Epithelial cell of proximal tubule (primary cell): ENCODE data around the gene MUC21. TPM values are rescaled to one million over a fixed set of nuclear protein-coding genes. Genes with fewer than 3 reads are reported as not detected.

Experiments
- DNase-seq: peaks from one replicate; pipeline ENCODE4 v3.0.0-alpha.2; 2011; ENCODE audit warnings: low read depth
- H3K4me3 ChIP-seq: 2 replicates; pipeline ENCODE4 v1.5.1; 2011; ENCODE audit warnings: low read depth, mild to moderate bottlenecking, low read length
- total RNA-seq: library from RNA; depleted of rRNA; stranded (reverse); fragments of >200 nt; gene quantifications from 2 replicates; pipeline ENCODE4 v1.2.3, GENCODE V29; 2015
- TF ChIP-seq, protein P1 (sequence below): conservative IDR thresholded peaks from 2 replicates; pipeline ENCODE4 v1.5.1; 2012; ENCODE audit warnings: low read depth, mild to moderate bottlenecking, low read length

MUC21 gene
- not detected in 2 replicates for total RNA-seq

GRCh38 chr6:30983439-30983838, at the start of gene MUC21:
MUC21 (plus strand) TSS chr6:30983718; CDS start chr6:30983959, 241 bp downstream.
- TF ChIP-seq, protein P1, sequence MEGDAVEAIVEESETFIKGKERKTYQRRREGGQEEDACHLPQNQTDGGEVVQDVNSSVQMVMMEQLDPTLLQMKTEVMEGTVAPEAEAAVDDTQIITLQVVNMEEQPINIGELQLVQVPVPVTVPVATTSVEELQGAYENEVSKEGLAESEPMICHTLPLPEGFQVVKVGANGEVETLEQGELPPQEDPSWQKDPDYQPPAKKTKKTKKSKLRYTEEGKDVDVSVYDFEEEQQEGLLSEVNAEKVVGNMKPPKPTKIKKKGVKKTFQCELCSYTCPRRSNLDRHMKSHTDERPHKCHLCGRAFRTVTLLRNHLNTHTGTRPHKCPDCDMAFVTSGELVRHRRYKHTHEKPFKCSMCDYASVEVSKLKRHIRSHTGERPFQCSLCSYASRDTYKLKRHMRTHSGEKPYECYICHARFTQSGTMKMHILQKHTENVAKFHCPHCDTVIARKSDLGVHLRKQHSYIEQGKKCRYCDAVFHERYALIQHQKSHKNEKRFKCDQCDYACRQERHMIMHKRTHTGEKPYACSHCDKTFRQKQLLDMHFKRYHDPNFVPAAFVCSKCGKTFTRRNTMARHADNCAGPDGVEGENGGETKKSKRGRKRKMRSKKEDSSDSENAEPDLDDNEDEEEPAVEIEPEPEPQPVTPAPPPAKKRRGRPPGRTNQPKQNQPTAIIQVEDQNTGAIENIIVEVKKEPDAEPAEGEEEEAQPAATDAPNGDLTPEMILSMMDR: no peak
- no peak within 1 kb of the TSS for H3K4me3 ChIP-seq
- no peak for DNase-seq

DNA sequence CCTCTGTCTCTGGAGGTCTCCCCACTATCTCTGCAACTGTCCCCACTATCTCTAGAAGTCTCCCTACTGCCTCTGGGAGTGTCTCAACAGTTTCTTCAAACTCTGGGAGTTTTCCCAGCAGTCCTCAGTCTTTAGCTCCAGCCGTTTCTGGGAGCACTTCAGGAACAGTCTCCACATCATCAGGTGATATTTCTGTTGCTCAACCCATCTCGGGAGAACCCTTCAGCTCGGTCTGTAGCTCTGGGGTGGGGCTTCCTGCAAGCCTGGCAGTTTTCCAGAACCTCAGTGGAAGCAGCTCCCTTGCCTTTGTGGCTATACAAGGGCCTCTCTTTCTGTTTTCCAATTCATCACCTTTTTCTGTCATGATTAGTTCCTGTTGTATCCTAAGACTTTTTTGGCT, 48.5 kb upstream of the MUC21 start:
- no peak overlapping the region for H3K4me3 ChIP-seq
- TF ChIP-seq, protein P1: no peak
- DNase-seq: no peak

- H3K4me3 ChIP-seq: no peak overlapping the region
- no peak for DNase-seq
- TF ChIP-seq, protein P1: no peak
Observed at GRCh38 chr6:30937265-30937664, 46.3 kb upstream of the MUC21 start.

DNA sequence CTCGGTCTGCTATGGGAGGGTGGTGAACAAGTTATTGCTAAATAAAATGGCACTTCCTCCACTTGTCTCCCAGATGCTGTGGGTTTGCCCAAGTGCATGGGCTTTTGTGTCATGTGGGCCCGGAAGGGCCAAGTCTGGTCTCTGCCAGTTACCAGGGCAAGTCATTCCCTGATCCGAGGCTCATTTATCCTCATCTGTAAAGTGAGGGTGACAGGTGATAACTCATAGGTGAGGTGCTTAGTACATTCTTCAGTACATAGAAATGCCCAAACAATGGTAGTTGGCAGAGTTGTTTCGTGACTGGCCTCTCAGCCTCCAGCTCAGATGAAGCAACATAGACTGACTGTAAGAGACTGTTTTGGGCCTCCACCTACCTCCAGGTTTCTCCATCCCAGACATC, 44.8 kb upstream of the MUC21 start:
- no peak overlapping the region for H3K4me3 ChIP-seq
- TF ChIP-seq, protein P1: no peak
- DNase-seq: no peak

DNA sequence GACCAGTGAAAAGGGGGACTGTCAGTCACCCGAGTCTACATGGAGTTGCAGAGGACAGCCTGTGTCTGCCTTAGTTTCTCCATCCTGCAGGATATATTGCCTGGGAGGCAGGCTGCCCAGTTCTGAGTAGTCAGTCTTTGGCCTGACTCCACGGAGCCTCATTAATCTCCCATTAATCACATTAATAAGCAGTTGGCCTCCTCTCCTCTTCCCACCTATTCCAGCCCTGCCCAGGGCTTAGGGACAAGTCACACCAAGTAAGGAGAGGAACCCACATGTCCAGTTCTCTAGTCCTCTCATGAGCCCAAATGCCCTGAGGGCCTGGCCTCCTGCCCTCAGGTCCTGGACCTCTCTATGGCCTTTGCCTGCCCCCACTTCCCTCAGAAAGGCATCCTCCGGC, 44.0 kb upstream of the MUC21 start:
- H3K4me3 ChIP-seq: no peak overlapping the region
- TF ChIP-seq, protein P1: no peak
- no peak for DNase-seq

DNA sequence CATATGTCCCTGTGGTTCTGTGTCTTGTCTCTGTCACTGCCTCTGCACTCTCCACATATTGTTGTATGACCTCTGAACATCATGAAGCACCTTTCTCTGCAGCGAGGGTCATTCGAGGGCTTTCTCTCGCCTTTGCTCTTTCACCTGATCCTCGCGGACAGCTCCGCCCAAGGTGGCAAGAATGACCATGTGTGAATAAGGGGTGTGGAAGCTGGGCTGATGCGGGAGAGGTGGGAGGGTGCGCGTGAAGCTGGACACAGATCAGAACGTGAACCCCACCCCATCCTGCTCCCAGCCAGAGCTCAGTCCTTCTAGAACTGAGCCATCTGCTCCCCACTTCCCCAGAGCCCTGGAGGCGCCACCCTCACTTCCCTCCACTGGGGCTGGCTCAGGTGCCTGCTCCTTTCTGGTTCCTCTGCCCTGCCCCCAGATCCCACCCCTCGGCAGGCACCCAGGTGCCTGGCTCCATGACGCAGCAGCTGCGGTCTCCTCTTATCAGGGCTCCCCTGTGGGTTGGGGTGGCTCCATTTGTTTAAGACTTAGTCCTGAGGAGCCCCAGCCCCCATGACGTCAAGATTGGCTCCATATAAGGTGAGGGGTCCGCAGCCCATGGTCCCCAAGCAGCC, 43.0 kb upstream of the MUC21 start, which contains the start of gene MUCL3:
TSS of gene MUCL3 (plus strand) at position 613 of the 626 bp plus-strand sequence. CDS start 27 bp downstream, outside the sequence.
- DNase-seq: no peak
- no peak within 1 kb of the TSS for H3K4me3 ChIP-seq
- TF ChIP-seq, protein P1: no peak
